NB4 (cell line): ENCODE results near the gene DENND2C.

Experiments used
- POLR2A ChIP-seq: IDR thresholded peaks from 2 replicates; pipeline ENCODE4 v1.6.1; 2011; ENCODE audit warnings: mild to moderate bottlenecking; ENCODE audit not compliant: insufficient read length; ENCODE audit errors: extremely low read depth
- TF ChIP-seq, protein P1 (sequence below): IDR thresholded peaks from one replicate; pipeline ENCODE4 v1.5.1; 2012; ENCODE audit warnings: low read depth, low read length

- no peak for TF ChIP-seq POLR2A
- TF ChIP-seq, protein P1, sequence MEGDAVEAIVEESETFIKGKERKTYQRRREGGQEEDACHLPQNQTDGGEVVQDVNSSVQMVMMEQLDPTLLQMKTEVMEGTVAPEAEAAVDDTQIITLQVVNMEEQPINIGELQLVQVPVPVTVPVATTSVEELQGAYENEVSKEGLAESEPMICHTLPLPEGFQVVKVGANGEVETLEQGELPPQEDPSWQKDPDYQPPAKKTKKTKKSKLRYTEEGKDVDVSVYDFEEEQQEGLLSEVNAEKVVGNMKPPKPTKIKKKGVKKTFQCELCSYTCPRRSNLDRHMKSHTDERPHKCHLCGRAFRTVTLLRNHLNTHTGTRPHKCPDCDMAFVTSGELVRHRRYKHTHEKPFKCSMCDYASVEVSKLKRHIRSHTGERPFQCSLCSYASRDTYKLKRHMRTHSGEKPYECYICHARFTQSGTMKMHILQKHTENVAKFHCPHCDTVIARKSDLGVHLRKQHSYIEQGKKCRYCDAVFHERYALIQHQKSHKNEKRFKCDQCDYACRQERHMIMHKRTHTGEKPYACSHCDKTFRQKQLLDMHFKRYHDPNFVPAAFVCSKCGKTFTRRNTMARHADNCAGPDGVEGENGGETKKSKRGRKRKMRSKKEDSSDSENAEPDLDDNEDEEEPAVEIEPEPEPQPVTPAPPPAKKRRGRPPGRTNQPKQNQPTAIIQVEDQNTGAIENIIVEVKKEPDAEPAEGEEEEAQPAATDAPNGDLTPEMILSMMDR: no peak
These were observed 80.7 kb downstream of the DENND2C start for GRCh38 chr1:114589122-114589521.
